ENCODE results near the gene DNAJC27.

DNAJC27 gene

DNA sequence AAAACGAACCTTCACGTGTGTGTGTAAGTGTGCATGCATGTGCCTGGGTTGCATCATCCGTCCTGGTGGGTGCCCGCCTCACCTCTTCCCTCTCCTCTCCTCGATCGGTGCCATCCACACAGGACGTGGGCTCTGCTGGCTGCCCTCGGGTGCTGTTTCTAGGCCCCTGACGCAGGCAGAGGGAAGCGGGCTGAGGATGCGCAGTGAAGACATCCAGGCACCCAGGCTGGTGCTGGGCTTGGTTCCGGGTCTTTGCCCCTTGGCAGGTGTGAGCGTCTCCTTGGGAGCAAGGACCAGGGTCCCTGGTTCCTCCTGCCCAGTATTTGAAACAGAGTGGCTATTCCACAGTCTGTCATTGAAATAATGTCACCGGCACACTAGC, 45.5 kb downstream of the DNAJC27 start:
- DNase-seq = no peak
- no peaks in the 10 kb centered on the region for H3K36me3 Mint-ChIP-seq (ENCODE audit: low read depth)
- H3K27me3 Mint-ChIP-seq = no peaks in the 10 kb centered on the region
- H3K9me3 Mint-ChIP-seq = no peaks in the 10 kb centered on the region
- peak overlapping the region; percentile 46 for H3K4me3 Mint-ChIP-seq
- H3K4me1 Mint-ChIP-seq (ENCODE audit: low read depth) = peaks cover 8% of the 10 kb centered on the region
- no peak overlapping the region for H3K27ac Mint-ChIP-seq

DNA sequence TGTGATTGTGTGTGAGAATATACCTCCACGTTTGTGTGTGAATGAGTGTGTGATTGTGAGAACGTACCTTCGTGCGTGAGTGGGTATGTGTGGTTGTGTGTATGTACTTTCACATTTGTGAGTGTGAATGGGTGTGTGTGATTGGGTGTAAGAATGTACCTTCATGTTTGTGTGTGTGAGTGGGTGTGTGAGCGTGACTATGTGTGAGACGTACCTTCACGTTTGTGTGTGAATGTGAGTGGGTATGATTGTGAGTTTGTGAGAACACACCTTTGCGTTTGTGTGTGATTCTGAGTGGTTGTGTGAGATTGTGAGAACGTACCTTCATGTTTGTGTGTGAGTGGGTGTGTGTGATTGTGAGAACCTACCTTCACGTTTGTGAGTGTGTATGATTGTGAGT, 45.9 kb downstream of the DNAJC27 start:
- Mint-ChIP-seq H3K4me1 (ENCODE audit: low read depth) (peaks cover 8% of the 10 kb centered on the region), H3K4me3 (no peak overlapping the region), H3K27ac (no peak overlapping the region), H3K27me3 (no peaks in the 10 kb centered on the region), H3K36me3 (ENCODE audit: low read depth) (no peaks in the 10 kb centered on the region), H3K9me3 (no peaks in the 10 kb centered on the region)
- no peak for DNase-seq

DNA sequence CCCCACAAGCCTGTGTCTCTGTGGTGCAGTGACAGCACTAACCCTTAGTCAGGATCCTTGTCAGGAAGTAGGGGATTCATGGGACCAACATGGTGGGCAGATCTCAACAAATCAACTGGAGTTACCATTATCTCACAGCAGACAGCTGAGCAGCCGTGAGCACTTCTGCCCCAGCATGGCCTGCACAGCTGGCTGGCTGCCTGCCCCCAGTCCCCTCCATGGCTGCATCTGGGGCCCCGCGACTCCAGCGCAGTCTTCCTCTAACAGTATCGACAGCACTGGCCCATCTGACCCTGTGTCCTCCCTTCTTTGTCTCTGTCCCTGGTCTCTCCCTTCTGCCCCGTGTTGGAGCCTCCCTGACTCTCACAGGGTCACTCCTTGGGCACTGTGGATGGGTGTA, 47.0 kb downstream of the DNAJC27 start:
- H3K4me1 Mint-ChIP-seq (ENCODE audit: low read depth) = peaks cover 7% of the 10 kb centered on the region
- no peak for DNase-seq
- no peak overlapping the region for H3K27ac Mint-ChIP-seq
- no peaks in the 10 kb centered on the region for H3K9me3 Mint-ChIP-seq
- no peak overlapping the region for H3K4me3 Mint-ChIP-seq
- H3K36me3 Mint-ChIP-seq (ENCODE audit: low read depth) = no peaks in the 10 kb centered on the region
- no peaks in the 10 kb centered on the region for H3K27me3 Mint-ChIP-seq

DNA sequence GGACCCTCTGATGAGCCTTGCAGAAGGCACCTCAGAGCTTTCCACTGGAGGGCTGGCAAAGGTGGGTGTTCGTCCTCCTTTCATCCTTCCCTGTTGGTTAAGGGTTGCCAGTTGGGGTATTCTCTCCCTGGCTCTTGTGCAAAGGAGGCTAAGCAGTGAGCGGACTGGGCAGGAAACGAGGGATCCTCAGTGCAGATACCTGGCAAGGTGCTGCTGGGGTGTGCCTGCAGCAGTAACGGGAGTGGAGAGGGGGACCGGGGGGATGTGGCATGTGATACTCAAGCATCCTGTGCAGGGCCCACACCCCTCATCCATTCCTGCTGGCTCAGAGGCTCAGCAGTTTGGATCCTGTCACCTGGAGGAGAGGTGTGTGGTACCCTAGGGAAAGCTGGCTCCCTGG, 47.5 kb downstream of the DNAJC27 start:
- Mint-ChIP-seq H3K27me3 (no peaks in the 10 kb centered on the region), H3K9me3 (no peaks in the 10 kb centered on the region), H3K36me3 (ENCODE audit: low read depth) (peaks cover 1% of the 10 kb centered on the region), H3K4me1 (ENCODE audit: low read depth) (peaks cover 8% of the 10 kb centered on the region), H3K27ac (no peak overlapping the region), H3K4me3 (no peak overlapping the region)
- DNase-seq = no peak

DNA sequence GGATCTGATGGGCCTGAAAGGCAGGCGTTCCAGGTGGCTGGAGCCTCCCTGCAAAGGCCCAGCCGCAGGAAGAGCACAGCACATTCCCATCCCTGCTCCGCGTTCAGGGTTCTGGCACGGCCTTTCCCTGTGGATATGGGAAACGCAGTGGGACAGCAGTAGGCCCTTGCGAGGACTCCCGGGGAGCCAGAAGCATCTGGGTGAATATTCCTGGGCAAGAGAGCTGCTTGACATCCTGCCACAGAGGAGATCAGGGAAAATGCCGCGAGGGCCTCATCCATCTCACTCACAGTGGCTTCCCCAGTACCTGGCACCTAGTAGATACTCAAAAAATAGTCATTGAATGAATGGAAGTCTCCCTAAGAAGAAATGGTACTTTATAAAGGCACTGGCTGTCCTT, 48.6 kb downstream of the DNAJC27 start:
- DNase-seq = no peak
- Mint-ChIP-seq H3K27me3 (no peaks in the 10 kb centered on the region), H3K4me3 (no peak overlapping the region), H3K9me3 (no peaks in the 10 kb centered on the region), H3K36me3 (ENCODE audit: low read depth) (peaks cover 13% of the 10 kb centered on the region), H3K27ac (no peak overlapping the region), H3K4me1 (ENCODE audit: low read depth) (peaks cover 19% of the 10 kb centered on the region)

DNA sequence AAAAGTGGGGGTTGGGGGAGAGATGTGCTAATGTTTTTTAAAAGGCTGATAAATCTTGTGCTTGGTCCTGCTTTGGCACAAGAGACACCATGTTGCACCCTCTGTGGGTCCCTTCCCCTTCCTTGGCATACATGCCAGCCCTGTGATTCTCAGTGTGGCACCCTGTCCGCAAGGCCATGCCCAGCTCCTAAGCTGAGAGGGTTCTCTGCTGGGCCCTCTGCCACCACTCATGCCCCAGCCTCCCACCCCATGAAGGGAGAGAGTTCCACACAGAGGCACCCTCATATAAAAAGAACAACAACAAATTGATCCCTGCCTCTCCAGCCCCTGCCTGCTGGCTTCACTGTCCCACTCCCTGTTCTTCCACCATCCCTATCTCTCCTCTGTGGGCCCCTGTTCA, 49.2 kb downstream of the DNAJC27 start:
- H3K9me3 Mint-ChIP-seq = no peaks in the 10 kb centered on the region
- no peak overlapping the region for H3K4me3 Mint-ChIP-seq
- no peak overlapping the region for H3K27ac Mint-ChIP-seq
- no peaks in the 10 kb centered on the region for H3K27me3 Mint-ChIP-seq
- H3K36me3 Mint-ChIP-seq (ENCODE audit: low read depth) = peaks cover 18% of the 10 kb centered on the region
- no peak for DNase-seq
- peaks cover 25% of the 10 kb centered on the region for H3K4me1 Mint-ChIP-seq (ENCODE audit: low read depth)

DNA sequence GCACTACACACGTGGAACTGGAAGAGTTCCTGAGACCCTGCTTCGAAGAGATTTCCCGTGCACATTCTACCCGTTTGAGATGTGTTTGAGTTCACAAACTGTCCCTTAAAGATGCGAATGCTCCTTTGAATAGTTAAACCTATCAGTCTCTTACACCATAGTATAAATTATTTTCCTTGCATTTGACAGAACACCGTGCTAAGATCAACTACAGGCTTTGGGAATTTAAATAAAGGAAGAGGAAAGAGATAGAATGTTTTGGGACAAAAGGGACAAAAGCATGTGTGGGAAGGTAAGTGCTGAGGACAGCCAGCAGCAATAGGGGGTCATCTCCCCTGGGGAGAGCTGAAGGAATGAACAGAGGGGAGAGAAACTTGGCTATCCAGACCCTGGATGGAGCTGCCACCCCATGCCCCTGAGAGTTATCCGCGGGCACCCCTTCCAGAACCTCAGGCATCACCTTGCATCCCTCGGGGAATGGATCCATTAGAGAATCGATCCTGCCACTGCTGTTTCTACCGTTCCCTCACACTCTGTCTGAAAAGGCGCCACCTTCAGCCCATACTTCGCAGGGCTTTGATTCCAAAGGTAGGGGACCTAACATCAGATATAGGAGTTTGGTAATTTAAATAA, 50.8 kb downstream of the DNAJC27 start:
- H3K36me3 Mint-ChIP-seq (ENCODE audit: low read depth) = peaks cover 33% of the 10 kb centered on the region
- no peaks in the 10 kb centered on the region for H3K9me3 Mint-ChIP-seq
- no peaks in the 10 kb centered on the region for H3K27me3 Mint-ChIP-seq
- peaks cover 35% of the 10 kb centered on the region for H3K4me1 Mint-ChIP-seq (ENCODE audit: low read depth)
- peak; percentile 42 for DNase-seq
- H3K27ac Mint-ChIP-seq = peak overlapping the region; percentile 42
- peak overlapping the region; percentile 69 for H3K4me3 Mint-ChIP-seq

DNA sequence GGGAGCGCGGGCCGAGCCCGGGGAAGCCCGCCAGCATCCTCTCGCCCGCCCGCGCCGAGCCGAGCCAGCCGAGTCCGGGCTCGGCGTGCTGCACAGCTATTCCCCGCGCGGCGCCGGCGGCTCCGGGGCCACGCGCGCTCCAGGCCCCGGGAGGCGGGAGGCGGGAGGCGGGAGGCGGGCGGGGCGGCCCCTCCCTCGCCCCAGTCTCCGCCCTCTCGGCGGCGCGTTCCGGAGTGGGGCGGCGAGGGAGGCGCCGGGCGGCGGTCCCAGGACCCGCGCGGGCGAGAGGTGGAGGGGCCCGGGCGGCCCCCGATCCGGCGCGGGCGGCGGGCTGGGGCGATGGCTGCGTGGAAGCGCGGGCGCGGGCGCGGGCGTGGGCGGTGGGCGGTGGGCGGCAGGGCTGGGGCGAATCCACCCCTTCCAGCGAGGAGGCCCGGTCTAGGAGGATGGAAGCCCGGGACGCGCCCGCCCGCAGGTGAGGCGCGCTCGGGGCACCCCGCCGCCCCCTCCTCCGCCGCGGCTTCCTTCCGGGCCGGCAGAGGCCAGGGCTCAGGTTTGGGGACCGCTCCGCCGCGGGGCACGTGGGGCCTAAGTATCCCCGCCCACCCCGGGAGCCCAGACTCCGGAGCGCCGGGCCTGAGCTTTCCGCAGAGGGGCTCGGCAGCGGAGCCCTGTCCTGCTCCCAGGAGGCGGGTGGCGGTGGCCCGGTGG, 51.5 kb downstream of the DNAJC27 start, which contains the start of gene ADCY3:
Gene ADCY3, minus strand, starts transcription at position 140 of the 711 bp plus-strand sequence. CDS start 1,250 bp downstream, outside the sequence.
- Mint-ChIP-seq H3K4me3 (peak within 1 kb of the TSS; percentile 96), H3K36me3 (ENCODE audit: low read depth) (peaks cover 40% of the 10 kb centered on the region), H3K4me1 (ENCODE audit: low read depth) (peaks cover 35% of the 10 kb centered on the region), H3K27me3 (no peaks in the 10 kb centered on the region), H3K9me3 (no peaks in the 10 kb centered on the region), H3K27ac (peak within 1 kb of the TSS; percentile 96)
- DNase-seq = peak; percentile 79

DNA sequence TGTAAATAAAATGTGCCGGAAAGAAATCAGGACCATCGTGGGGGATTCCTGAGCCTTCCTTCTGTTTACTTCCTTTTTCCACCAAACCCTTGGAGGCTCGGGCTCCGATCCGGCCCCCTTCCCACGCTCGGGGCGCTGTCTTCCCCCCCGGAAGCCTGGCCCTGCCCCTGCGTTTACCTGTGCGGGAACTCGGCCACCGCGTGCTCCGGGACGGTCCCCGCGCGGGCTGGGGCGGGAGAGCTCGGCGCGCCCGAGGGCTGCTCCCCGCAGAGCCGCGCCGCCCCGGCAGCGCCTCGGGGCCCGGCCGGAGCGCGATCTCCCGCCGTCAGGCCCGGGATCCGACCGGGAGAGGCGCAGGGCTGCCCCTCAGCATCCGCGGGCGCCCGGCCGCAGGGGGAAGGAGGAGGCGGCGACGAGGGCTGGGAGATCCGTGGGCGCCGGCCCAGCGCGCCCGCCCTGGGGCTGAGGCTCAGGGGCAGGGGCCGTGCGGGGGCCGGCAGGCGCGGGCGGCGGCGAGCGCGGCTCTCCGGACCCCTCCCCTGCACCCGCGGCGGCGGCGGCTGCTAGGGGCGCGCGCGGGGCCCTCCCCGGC, 52.2 kb downstream of the DNAJC27 start:
- DNase-seq = no peak
- H3K36me3 Mint-ChIP-seq (ENCODE audit: low read depth) = peaks cover 46% of the 10 kb centered on the region
- H3K9me3 Mint-ChIP-seq = no peaks in the 10 kb centered on the region
- peaks cover 39% of the 10 kb centered on the region for H3K4me1 Mint-ChIP-seq (ENCODE audit: low read depth)
- peak overlapping the region; percentile 96 for H3K27ac Mint-ChIP-seq
- peak overlapping the region; percentile 96 for H3K4me3 Mint-ChIP-seq
- no peaks in the 10 kb centered on the region for H3K27me3 Mint-ChIP-seq

DNA sequence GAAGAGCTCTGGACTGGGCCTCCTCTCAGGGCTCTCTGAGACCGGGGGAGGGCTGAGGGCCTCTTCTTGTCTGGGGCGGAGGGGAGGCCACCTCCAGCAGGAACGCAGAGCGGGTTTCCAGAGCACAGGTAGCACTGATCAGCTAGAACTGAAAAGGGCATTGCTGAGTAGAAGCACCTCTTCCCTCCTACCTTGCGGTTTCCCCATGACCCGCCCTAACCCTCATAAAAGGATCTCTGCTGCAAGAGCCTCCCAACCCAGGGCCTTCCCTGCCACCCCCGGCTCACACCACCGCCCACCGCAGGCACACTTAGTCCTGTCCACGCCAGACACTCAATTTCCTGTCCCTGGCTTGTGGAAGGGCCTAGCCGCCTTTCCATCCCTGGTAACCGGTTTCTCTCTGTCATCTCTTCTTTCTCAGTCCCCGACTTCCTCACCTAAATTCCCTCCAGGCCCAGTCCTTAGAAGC, 52.7 kb downstream of the DNAJC27 start:
- Mint-ChIP-seq H3K36me3 (ENCODE audit: low read depth) (peaks cover 52% of the 10 kb centered on the region), H3K27ac (peak overlapping the region; percentile 96), H3K4me3 (peak overlapping the region; percentile 96), H3K9me3 (no peaks in the 10 kb centered on the region), H3K27me3 (no peaks in the 10 kb centered on the region), H3K4me1 (ENCODE audit: low read depth) (peaks cover 39% of the 10 kb centered on the region)
- DNase-seq = peak; percentile 71

DNA sequence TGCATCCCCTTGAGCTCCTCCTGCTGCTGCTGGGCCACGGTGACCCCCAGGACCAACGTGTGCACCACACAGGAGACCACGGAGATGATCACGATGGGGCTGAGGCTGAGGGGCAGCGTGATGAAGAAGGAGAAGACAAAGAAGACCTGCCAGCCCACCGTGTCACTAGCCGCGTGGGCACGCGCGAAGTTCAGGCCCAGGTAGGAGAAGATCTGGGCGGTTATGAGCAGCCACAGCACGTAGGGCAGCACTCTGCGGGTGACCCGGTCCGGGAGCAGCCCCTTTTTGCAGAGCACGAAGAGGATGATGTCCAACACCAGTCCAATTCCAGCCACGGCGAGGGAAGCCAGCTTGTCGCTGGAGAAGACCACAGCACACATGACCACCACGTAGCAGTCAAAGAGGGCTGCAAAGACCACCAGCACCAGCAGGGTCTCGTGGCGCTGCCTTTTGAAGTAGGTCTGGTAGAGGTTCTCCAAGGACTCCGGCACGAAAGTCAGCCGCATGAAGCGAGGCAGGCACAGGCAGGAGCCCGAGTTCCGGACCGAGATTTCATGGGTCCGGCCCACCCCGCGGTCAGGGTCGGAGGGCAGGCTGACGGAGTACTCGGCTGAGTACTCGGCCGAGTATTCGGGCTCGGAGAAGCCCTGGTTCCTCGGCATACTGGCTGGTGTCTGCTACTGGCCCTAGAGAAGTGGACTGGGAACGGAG, 53.3 kb downstream of the DNAJC27 start:
- H3K27ac Mint-ChIP-seq = peak overlapping the region; percentile 96
- no peaks in the 10 kb centered on the region for H3K27me3 Mint-ChIP-seq
- H3K4me3 Mint-ChIP-seq = peak overlapping the region; percentile 96
- H3K36me3 Mint-ChIP-seq (ENCODE audit: low read depth) = peaks cover 58% of the 10 kb centered on the region
- H3K4me1 Mint-ChIP-seq (ENCODE audit: low read depth) = peaks cover 39% of the 10 kb centered on the region
- H3K9me3 Mint-ChIP-seq = no peaks in the 10 kb centered on the region
- DNase-seq = no peak

DNA sequence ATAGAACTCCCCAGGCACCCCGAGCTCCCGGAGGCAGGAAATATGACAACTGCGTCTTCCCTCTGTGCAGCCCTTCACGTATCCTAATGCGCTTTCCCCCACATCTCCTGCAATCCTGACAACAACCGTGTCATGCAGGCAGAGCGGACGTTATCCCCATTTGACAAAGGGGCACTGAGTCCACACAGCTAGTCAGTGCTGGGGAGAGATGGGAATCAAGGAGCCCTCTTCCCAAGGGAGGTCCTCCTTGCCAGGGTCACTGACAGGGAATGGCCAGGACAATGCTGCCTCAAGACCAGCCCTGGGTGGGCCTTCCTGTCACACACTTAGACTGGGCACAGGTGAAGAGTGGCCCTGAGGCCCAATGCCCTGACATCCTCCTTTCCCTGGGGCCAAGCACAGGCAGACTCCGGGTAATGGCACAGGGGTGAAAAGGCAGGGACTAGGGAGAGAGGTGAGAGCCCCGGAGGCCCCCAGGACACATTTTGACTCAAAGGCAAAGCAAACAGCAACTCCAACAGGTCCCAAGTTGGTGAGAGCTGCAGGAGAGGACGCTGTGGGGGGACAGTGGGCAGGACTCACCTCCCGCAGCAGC, 53.9 kb downstream of the DNAJC27 start:
- DNase-seq = no peak
- Mint-ChIP-seq H3K27me3 (no peaks in the 10 kb centered on the region), H3K4me1 (ENCODE audit: low read depth) (peaks cover 39% of the 10 kb centered on the region), H3K27ac (no peak overlapping the region), H3K9me3 (no peaks in the 10 kb centered on the region), H3K36me3 (ENCODE audit: low read depth) (peaks cover 64% of the 10 kb centered on the region), H3K4me3 (peak overlapping the region; percentile 96)

DNA sequence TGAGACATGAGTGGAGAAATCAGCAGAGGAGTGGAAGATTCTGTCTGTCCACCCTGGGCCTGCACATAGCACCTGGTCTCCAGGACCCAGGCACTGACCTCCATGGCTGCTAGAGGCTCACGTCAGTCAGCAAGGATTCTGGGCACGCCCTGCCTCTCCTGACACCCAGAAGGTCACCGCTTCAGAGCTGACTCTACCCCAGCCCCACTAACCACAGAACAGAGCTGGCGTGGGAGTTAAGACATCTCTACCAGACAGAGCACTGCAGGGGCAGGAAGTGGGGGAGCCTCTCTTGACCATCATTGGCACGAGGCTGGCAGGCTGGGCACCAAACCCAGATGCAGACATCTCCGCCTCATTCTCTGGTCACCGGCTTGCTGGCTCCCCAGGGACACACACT, 54.7 kb downstream of the DNAJC27 start:
- peaks cover 39% of the 10 kb centered on the region for H3K4me1 Mint-ChIP-seq (ENCODE audit: low read depth)
- no peaks in the 10 kb centered on the region for H3K9me3 Mint-ChIP-seq
- peak; percentile 47 for DNase-seq
- peaks cover 70% of the 10 kb centered on the region for H3K36me3 Mint-ChIP-seq (ENCODE audit: low read depth)
- peak overlapping the region; percentile 8 for H3K27ac Mint-ChIP-seq
- peak overlapping the region; percentile 96 for H3K4me3 Mint-ChIP-seq
- H3K27me3 Mint-ChIP-seq = no peaks in the 10 kb centered on the region

DNA sequence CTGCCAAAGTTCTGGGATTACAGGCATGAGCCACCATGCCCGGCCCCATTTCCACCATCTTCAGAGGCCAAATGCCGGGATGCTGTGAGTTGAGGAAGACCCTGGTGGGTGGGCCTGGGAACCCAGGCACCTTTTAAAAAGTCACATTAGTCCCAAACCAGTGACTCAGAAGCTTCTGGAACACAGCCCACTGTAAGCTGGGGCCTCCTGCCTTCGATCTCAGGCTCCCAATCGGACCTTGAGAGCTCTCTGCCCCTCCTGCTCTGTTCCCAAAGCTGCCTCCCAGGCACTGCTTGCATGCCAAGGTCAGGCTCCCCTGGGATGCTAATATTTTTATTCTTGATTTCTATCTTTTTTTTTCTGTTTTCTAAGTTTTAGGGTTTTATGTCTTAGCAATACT, 56.0 kb downstream of the DNAJC27 start:
- Mint-ChIP-seq H3K27me3 (no peaks in the 10 kb centered on the region), H3K27ac (no peak overlapping the region), H3K9me3 (no peaks in the 10 kb centered on the region), H3K4me3 (no peak overlapping the region), H3K4me1 (ENCODE audit: low read depth) (peaks cover 35% of the 10 kb centered on the region), H3K36me3 (ENCODE audit: low read depth) (peaks cover 81% of the 10 kb centered on the region)
- DNase-seq = no peak

All from activated T-cell treated with anti-CD3 and anti-CD28 coated beads, Interleukin-2, amount 50 U/mL, for 24 hours (primary cell).